Measurements from ENCODE around the gene TNFRSF21. TPM values are rescaled to one million over a fixed set of nuclear protein-coding genes. Genes with fewer than 3 reads are reported as not detected.

Gene TNFRSF21
- total RNA-seq: 1 to 10 TPM in 1 of 2 experiments, under 1 TPM in 1; 0.97 to 1.2 TPM

DNA sequence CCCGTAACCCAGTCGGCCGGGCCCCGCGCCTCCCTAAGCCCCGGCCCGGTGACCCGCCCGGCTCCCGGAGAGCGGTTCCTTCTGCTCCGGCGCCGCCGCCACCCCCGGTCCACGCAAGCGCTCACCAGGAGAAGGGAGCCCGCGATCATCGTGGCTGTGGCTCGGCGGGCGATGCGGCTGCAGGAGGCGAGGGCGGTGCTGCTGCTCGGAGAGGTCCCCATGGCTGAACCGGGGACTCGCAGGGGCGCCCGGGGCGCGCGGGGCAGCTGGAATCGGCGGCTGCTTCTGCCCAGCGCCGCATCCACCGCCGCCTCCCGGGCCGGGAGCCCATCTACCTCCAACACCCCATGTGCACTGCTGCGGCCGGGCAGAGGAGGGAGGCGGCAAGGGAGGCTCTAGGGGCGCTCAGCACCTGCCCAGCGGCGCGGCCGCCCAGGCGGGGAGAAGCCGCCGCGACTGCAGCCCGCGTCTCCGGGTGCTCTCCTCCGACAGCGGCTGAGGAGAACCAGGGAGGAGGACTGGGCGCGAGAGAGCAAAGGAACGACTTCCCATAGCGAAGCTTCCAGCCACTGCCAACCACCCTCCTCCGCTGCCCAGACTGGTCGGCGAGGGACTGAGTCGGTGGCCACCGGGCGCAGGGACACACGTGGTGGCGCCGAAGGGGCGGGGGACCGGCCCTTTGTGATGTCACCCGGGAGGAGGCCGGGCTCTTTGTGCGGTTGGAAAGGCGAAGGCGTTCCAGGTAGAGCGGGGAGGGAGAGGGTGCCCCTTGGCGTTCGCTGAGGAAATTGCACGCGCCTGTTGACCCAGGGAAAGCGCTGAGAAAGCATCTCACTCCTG, at the start of gene TNFRSF21:
TSS of gene TNFRSF21 (minus strand) at position 615 of the 840 bp plus-strand sequence. CDS start at position 221, 394 bp downstream.
- H3K27ac Mint-ChIP-seq: no peak within 1 kb of the TSS
- ChIA-PET POLR2A (no interaction called here), CTCF (interaction anchor here (0.8 to 1.0 kb wide), 2 partner anchors 212 to 321 kb away, joined by 3 read pairs; no protein-coding TSS in a partner anchor)
- no peaks in the 10 kb centered on the region for H3K36me3 Mint-ChIP-seq
- no peaks in the 10 kb centered on the region for H3K9me3 Mint-ChIP-seq
- H3K4me3 Mint-ChIP-seq: peak within 1 kb of the TSS; percentile 62
- peaks cover 8% of the 10 kb centered on the region for H3K4me1 Mint-ChIP-seq (ENCODE audit: low read depth)
- H3K27me3 Mint-ChIP-seq: peaks cover 38% of the 10 kb centered on the region
- peak; percentile 89 for DNase-seq
- intact Hi-C loops (cut with micrococcal nuclease): loop anchor here (1.0 kb wide), 2 partner anchors 212 to 460 kb away; no protein-coding TSS in a partner anchor

- DNase-seq: no peak
- H3K9me3 Mint-ChIP-seq: no peaks in the 10 kb centered on the region
- no peak overlapping the region for H3K4me3 Mint-ChIP-seq
- H3K4me1 Mint-ChIP-seq (ENCODE audit: low read depth): no peaks in the 10 kb centered on the region
- peaks cover 14% of the 10 kb centered on the region for H3K27me3 Mint-ChIP-seq
- H3K36me3 Mint-ChIP-seq: no peaks in the 10 kb centered on the region
- intact Hi-C loops (cut with micrococcal nuclease): no loop called here
- POLR2A ChIA-PET: no interaction called here
- no peak overlapping the region for H3K27ac Mint-ChIP-seq
- CTCF ChIA-PET: no interaction called here
Measured at GRCh38 chr6:47358440-47359225, 48.9 kb upstream of the TNFRSF21 start.

DNA sequence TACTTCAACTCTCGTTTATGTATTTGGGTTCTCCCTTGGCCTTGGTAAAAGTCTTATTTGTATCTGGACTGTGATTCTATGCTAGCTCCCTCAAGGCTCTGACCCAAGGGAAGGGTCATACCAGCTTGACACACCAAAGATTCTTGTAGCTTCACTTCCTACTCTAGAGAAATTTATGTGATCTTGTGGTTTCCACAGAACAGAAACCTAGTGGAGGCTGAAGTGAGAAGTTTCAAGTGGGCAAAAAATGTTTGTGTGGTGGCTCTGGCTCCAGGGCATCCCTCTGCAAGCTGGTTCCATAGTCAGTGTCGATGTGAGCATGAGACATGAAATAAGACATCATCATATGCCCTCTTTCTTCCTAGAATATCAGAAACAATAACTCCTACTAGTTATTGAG, 48.1 kb upstream of the TNFRSF21 start:
- POLR2A ChIA-PET: no interaction called here
- no peak overlapping the region for H3K4me3 Mint-ChIP-seq
- H3K36me3 Mint-ChIP-seq: no peaks in the 10 kb centered on the region
- no peaks in the 10 kb centered on the region for H3K9me3 Mint-ChIP-seq
- intact Hi-C loops (cut with micrococcal nuclease): no loop called here
- H3K4me1 Mint-ChIP-seq (ENCODE audit: low read depth): no peaks in the 10 kb centered on the region
- CTCF ChIA-PET: no interaction called here
- H3K27me3 Mint-ChIP-seq: peaks cover 18% of the 10 kb centered on the region
- H3K27ac Mint-ChIP-seq: no peak overlapping the region
- DNase-seq: no peak

- Mint-ChIP-seq H3K4me1 (ENCODE audit: low read depth) (no peaks in the 10 kb centered on the region), H3K27me3 (peaks cover 18% of the 10 kb centered on the region), H3K36me3 (no peaks in the 10 kb centered on the region), H3K4me3 (no peak overlapping the region), H3K27ac (no peak overlapping the region), H3K9me3 (no peaks in the 10 kb centered on the region)
- intact Hi-C loops (cut with micrococcal nuclease): no loop called here
- ChIA-PET POLR2A (no interaction called here), CTCF (no interaction called here)
- no peak for DNase-seq
Measured at GRCh38 chr6:47355496-47355895, 45.8 kb upstream of the TNFRSF21 start.

GRCh38 chr6:47353871-47354270, 44.2 kb upstream of the TNFRSF21 start:
- ChIA-PET POLR2A (no interaction called here), CTCF (no interaction called here)
- no peaks in the 10 kb centered on the region for H3K4me1 Mint-ChIP-seq (ENCODE audit: low read depth)
- DNase-seq: no peak
- no peaks in the 10 kb centered on the region for H3K36me3 Mint-ChIP-seq
- H3K27ac Mint-ChIP-seq: no peak overlapping the region
- H3K4me3 Mint-ChIP-seq: no peak overlapping the region
- peaks cover 13% of the 10 kb centered on the region for H3K27me3 Mint-ChIP-seq
- H3K9me3 Mint-ChIP-seq: no peaks in the 10 kb centered on the region
- intact Hi-C loops (cut with micrococcal nuclease): no loop called here

- ChIA-PET POLR2A (no interaction called here), CTCF (no interaction called here)
- H3K36me3 Mint-ChIP-seq: no peaks in the 10 kb centered on the region
- DNase-seq: no peak
- H3K4me3 Mint-ChIP-seq: no peak overlapping the region
- H3K27ac Mint-ChIP-seq: no peak overlapping the region
- no peaks in the 10 kb centered on the region for H3K9me3 Mint-ChIP-seq
- H3K4me1 Mint-ChIP-seq (ENCODE audit: low read depth): no peaks in the 10 kb centered on the region
- H3K27me3 Mint-ChIP-seq: peaks cover 10% of the 10 kb centered on the region
- intact Hi-C loops (cut with micrococcal nuclease): no loop called here
Measured at GRCh38 chr6:47352966-47353365, 43.3 kb upstream of the TNFRSF21 start.

DNA sequence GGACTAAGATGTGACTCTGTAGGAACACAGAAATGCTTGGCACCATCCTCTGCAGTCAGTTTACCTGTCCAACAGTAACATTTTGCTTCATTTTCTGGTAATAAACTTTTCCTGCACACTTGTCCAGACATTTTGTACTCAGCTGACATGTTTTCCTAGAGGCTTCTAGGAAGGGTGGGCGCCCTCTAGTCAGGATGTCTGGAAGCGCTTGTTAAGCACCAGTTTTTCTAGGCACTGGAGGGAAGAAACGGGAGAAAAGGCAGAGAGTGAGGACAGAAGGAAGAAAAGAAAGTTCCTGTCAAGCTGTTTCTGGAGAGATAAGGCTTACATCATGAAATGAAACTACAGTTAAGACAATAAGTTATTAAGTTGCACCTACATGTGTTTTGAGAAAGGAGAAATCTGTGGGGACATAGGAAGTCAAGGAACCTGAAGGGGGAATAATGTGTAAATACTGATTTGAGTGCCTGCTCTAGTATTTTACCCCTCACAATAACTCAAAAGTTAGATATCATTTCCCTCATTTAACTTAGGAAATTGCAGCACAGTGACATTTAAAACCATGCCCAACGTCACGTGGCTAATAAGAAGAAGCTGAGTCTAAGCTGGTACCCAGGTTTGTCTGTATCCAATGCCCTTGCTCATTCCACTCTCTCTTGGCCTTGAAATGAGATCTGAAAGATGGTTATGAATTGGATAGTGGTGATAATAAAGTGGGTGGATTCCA, 42.7 kb upstream of the TNFRSF21 start:
- peaks cover 7% of the 10 kb centered on the region for H3K27me3 Mint-ChIP-seq
- no peak overlapping the region for H3K4me3 Mint-ChIP-seq
- CTCF ChIA-PET: no interaction called here
- POLR2A ChIA-PET: no interaction called here
- no peak overlapping the region for H3K27ac Mint-ChIP-seq
- intact Hi-C loops (cut with micrococcal nuclease): no loop called here
- DNase-seq: no peak
- H3K4me1 Mint-ChIP-seq (ENCODE audit: low read depth): no peaks in the 10 kb centered on the region
- no peaks in the 10 kb centered on the region for H3K9me3 Mint-ChIP-seq
- no peaks in the 10 kb centered on the region for H3K36me3 Mint-ChIP-seq

DNA sequence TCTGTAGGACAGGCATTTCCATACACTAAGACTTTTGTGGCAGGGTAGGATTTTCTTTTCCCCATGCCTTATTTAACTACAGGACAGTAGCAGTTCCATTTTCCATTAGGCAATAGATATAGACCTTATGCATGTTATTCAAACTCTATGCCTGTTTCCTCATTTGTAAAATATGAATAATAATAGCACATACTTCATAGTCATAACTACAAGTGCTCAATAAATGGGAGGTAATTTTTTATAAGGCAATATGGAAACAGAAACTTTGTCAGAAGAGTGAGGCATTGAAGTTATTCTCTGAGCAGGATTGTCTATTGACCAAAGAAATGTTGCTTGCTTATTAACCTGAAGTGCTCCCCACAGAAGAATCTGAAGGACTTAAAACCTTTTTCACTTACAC, 41.9 kb upstream of the TNFRSF21 start:
- Mint-ChIP-seq H3K27me3 (peaks cover 5% of the 10 kb centered on the region), H3K4me1 (ENCODE audit: low read depth) (no peaks in the 10 kb centered on the region), H3K4me3 (no peak overlapping the region), H3K9me3 (no peaks in the 10 kb centered on the region), H3K27ac (no peak overlapping the region), H3K36me3 (no peaks in the 10 kb centered on the region)
- DNase-seq: no peak
- intact Hi-C loops (cut with micrococcal nuclease): no loop called here
- ChIA-PET CTCF (no interaction called here), POLR2A (no interaction called here)

DNA sequence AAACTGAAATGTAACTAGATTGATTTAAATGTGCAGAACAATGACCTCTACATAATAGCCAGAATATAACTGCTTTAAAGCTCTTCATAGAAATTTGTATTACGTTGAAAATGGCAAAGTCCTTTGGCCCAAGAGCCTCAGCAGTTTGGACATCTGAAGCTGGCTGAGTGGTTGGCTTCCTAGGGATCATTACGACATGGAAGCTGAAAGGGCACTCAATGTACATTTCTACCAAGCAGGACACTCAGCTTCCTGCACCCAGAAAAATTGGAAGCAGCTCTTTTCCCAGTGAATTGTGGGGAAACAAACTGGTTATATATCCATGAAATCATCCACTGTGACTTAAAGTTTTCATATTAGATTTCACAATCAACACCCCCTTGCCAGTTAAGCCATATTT, 40.2 kb upstream of the TNFRSF21 start:
- DNase-seq: no peak
- Mint-ChIP-seq H3K4me1 (ENCODE audit: low read depth) (no peaks in the 10 kb centered on the region), H3K36me3 (no peaks in the 10 kb centered on the region), H3K9me3 (no peaks in the 10 kb centered on the region), H3K27ac (no peak overlapping the region), H3K27me3 (peaks cover 7% of the 10 kb centered on the region), H3K4me3 (no peak overlapping the region)
- POLR2A ChIA-PET: no interaction called here
- CTCF ChIA-PET: no interaction called here
- intact Hi-C loops (cut with micrococcal nuclease): no loop called here

DNA sequence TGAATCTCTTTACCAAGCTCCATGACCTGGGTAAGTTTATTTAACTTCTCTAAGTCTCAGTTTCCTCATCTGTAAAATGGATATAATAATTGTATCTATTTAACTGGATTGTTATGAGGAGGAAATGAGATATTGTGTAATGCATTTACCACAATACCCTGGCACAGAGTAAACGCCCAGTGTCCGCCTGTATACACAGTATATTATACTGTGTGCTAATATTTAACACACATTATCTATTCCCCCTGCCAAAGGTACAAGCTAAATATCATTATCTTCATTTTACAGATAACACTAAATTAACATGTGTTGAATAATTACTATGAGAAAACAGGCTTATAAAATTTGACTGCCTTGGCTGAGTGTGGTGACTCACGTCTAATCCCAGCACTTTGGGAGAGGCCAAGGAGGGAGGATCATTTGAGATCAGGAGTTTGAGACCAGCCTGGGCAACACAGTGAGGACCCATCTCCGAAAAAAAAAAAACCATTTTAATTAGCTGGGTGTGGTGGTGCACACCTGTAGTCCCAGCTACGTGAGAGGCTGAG, 38.7 kb upstream of the TNFRSF21 start:
- no peaks in the 10 kb centered on the region for H3K9me3 Mint-ChIP-seq
- no peaks in the 10 kb centered on the region for H3K4me1 Mint-ChIP-seq (ENCODE audit: low read depth)
- H3K27ac Mint-ChIP-seq: no peak overlapping the region
- ChIA-PET CTCF (no interaction called here), POLR2A (no interaction called here)
- H3K4me3 Mint-ChIP-seq: no peak overlapping the region
- H3K36me3 Mint-ChIP-seq: no peaks in the 10 kb centered on the region
- no peak for DNase-seq
- intact Hi-C loops (cut with micrococcal nuclease): no loop called here
- H3K27me3 Mint-ChIP-seq: peaks cover 5% of the 10 kb centered on the region

DNA sequence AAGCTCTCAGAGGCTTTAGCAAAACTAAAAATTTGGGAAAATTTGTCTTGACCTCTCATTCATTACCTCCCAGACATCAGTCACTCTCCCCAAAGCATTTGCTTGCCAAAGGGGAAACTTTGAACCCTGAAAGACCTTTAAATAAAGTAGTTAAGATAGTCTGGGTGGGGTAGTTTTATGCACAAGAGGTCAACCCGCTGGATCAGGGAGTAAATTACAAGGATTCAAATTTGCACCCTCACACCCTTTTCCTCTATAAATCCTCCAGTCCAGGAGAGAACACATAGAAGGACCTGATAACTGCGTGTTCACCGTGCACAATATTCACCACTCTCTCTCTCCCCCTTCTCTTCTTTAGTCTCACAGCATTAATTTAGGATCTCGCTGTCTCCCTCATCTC, 36.1 kb upstream of the TNFRSF21 start:
- H3K36me3 Mint-ChIP-seq: no peaks in the 10 kb centered on the region
- CTCF ChIA-PET: no interaction called here
- intact Hi-C loops (cut with micrococcal nuclease): no loop called here
- POLR2A ChIA-PET: no interaction called here
- no peak overlapping the region for H3K27ac Mint-ChIP-seq
- no peaks in the 10 kb centered on the region for H3K9me3 Mint-ChIP-seq
- H3K4me3 Mint-ChIP-seq: no peak overlapping the region
- H3K27me3 Mint-ChIP-seq: peaks cover 3% of the 10 kb centered on the region
- H3K4me1 Mint-ChIP-seq (ENCODE audit: low read depth): no peaks in the 10 kb centered on the region
- DNase-seq: no peak

DNA sequence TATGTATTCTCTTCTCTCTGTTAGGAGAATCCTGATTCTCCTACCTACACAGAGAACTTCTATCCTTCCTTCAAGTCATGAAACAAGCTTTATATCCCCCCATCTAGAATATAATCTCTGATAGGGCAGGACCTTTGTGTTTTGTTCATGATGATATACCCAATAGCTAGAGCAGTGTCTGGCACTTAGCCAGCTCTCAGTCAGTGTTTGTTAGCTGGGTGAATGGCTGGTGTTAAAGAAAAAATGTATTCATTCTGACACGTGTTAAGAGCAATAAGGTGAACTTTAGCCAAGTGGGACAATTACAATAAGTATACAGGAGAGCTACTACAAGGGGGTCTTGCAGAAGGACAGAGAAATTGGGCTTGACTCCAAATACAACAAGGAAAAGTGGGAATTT, 34.3 kb upstream of the TNFRSF21 start:
- H3K36me3 Mint-ChIP-seq: no peaks in the 10 kb centered on the region
- intact Hi-C loops (cut with micrococcal nuclease): no loop called here
- H3K4me3 Mint-ChIP-seq: no peak overlapping the region
- H3K4me1 Mint-ChIP-seq (ENCODE audit: low read depth): no peaks in the 10 kb centered on the region
- no peaks in the 10 kb centered on the region for H3K9me3 Mint-ChIP-seq
- ChIA-PET CTCF (no interaction called here), POLR2A (no interaction called here)
- peaks cover 3% of the 10 kb centered on the region for H3K27me3 Mint-ChIP-seq
- no peak overlapping the region for H3K27ac Mint-ChIP-seq
- DNase-seq: no peak
